Stimulated activated CD4-positive, alpha-beta T cell treated with anti-CD3 and anti-CD28 coated beads, Interleukin-2, amount 100 ng/mL, for 24 hours (primary cell): Measurements from ENCODE around the gene KLHDC2.
A peak's percentile ranks its signal among the peaks of the same experiment; 100 is the strongest.
"Not testable (repeated sequence)": the region's sequence is repeated elsewhere in the genome, so short reads cannot be mapped to it uniquely, and the experiment has no call there.

Source experiments
- DNase-seq, 2 donors: peaks; one replicate each; pipeline ENCODE4 v3.0.0-alpha.2; 2020

KLHDC2 gene, protein sequence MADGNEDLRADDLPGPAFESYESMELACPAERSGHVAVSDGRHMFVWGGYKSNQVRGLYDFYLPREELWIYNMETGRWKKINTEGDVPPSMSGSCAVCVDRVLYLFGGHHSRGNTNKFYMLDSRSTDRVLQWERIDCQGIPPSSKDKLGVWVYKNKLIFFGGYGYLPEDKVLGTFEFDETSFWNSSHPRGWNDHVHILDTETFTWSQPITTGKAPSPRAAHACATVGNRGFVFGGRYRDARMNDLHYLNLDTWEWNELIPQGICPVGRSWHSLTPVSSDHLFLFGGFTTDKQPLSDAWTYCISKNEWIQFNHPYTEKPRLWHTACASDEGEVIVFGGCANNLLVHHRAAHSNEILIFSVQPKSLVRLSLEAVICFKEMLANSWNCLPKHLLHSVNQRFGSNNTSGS

DNA sequence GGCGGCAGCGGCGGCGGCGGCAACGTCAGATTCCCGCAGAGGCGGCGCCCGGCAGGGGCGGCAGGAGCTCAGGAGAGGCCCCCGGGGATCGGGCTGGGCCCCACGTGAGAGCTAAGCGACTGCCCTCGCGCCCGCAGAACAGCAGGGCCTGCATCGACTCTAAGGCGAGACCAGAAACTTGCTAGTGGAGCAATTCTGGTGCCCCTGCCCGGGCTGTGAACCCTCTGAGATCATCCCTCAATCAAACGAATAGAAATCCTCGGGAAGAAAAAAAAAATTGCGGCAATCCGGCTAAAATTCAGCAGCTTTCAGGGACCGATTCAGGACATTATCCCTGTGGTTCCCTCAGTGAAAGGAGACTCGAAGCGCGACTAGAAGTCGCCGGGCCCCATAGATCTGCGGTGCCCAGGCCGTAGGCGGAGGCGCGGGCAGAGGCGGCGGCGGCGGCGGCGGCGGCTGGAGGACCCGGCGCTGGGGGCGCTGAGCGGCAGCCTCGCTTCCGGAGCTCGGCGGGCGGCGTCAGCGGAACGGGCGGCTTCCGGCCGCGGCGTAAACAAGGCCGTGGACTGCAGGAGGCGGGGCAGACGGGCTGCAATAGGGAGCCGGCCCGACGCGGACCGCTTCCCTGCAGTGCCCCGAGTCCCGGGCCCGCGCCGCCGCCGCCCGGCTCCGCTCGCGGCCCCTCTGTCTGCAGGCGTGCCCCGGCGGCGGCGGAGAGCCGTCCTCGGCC is at the start of gene KLHDC2:
Gene KLHDC2 (plus strand): TSS at position 583 of the 730 bp plus-strand sequence. CDS start 316 bp downstream, outside the sequence.
- DNase-seq, result peak; percentile 87 to 91

DNA sequence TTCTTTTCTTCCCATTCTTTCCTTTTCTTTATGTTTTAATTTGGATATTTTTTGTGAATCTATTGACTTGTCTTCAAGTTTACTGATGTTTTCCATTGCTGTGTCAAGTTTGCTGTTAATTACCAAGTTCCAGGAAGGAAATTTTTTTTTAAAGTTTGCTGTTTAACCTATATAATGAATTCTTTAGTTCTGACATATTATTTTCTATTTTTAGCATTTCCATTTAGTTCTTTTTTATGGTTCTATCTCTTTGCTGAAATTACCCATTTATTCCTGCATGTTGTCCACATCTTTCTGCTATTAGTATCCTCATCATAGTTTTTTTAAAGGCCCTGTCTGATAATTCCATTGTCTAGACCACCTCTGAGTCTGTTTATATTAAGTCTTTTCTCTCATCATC is 47.2 kb upstream of the KLHDC2 start:
- DNase-seq, result no peak

DNA sequence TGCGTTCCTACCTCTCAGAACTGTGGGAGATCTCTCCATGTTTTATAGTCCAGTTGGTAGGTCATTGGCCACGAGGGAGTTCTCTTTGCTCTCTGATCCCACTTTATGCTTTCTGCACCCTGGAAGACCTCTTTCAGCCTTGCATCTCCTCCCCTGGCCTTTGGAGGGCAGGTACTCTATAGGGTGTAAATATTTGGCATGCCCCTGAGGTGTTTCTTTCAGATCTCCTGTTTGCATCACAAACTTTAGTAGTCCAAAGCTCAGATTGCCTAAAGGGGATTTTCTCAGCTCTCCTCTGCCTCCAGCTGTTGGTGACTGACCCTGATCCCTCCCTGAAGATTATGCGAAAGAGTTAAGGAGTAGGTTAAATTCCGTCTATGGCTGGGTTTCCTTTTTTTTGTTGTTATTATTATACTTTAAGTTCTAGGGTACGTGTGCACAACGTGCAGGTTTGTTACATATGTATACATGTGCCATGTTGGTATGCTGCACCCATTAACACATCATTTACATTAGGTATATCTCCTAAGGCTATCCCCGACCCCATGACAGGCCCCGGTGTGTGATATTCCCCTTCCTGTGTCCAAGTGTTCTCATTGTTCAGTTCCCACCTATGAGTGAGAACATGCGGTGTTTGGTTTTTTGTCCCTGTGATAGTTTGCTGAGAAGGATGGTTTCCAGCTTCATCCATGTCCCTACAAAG is 46.1 kb upstream of the KLHDC2 start:
- not testable (repeated sequence) for DNase-seq

DNA sequence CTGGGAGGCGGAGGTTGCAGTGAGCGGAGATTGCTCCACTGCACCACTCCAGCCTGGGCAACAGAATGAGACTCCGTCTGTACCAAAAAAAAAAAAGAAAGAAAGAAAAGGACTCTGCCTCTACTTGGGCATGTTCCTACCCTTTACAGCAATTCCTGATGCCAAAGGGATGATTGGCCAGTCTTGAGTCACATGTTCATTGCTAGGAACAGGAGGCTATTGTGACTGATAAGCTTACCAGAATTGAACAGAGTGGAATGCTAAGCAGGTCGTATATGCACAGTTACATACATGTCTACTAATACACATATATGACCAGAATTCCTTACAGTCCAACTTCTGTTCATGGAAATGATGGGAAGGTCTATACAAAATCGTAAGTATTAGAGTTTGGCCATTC is 40.8 kb upstream of the KLHDC2 start:
- no peak for DNase-seq

DNA sequence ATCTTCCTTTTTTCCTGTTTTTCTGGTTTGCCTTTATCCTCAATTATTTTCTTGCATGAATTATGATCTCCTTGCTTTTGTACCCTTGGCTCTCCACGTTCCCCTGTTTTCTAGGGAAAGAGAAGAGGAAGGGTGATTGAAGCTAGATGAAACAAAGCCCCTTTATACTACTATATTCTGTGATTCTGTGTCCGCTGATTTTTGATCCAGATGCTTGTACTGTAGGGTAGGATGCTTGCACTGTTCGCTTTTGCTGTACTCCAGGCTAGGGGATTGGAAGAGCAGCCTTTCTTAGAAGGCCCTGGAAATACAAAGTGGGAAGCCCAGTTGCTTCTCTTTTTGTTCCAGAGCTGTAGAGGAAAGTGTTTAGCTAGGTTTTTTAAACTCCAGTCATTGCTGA is 35.1 kb upstream of the KLHDC2 start:
- DNase-seq, result no peak

DNA sequence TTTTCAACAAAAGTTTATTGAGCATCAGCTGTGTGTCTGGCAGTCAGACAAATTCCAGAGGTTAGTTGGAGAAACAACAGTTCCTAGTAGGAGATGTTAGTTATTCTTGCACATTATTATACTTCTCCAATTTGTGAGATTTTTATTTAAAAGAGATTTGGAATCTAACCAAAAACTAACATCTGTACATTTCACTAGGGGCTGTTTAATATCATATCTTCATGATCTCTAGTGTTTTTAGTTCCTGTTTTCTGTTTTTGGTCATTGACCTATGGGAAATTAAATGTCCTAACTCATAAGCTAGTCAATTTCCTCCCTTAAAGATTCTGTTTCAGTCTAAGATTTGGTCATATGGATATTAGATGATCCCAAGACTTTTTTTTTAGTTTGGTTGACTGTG is 34.1 kb upstream of the KLHDC2 start:
- DNase-seq, result no peak

DNA sequence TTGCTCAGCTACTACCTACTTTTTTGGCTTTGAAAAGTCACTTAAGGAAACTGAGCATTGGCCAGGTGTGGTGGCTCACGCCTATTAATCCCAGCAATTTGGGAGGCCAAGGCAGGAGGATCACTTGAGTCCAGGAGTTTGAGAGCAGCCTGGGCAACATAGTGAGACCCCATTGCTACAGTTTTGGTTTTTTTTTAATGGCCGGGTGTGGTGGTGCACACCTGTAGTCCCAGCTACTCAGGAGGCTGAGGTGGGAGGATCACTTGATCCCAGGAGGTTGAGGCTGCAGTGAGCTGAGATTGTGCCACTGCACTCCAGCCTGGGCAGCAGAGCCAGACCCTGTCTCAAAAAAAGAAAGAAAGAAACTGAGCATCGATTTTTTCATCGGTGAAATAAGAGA is 32.3 kb upstream of the KLHDC2 start:
- DNase-seq, result not testable (repeated sequence)

DNA sequence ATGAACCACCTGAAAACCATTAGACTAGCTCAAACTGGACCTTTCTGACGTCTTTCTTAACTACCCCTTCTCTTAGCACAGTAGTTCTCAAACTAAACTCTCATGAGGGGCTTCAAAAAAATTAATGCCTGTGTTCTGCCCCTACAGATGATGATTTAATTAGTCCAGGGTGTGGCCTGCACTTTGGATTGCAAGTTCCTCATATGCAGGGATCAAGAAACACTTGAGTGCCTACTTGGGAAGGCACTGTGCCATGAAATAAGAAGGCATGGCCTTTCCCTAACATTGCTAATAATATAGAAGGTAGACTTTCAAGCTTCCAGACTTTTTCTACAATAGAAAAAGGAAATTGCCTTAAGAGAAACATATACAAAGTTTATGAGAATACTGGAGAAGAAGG is 22.8 kb upstream of the KLHDC2 start:
- DNase-seq, result no peak

DNA sequence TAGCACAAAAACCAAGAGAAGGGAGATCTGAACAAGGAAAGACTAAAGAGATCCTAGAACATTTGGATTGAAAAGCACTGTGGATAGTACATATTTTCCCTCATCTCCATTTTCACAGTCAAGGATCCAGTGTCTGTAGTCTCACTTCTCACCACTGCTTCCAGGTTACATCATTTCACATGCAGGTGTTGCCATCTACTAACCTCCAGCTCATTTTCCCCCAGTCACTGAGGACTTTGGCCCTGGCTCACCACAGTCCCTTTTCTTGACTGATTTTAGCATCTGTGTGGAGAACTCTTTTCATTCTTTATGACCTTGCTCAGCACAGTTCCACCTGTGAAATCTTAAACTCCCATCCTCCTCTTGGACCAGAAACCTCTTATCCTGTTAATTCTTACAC is 21.5 kb upstream of the KLHDC2 start:
- DNase-seq, result not testable (repeated sequence)

DNA sequence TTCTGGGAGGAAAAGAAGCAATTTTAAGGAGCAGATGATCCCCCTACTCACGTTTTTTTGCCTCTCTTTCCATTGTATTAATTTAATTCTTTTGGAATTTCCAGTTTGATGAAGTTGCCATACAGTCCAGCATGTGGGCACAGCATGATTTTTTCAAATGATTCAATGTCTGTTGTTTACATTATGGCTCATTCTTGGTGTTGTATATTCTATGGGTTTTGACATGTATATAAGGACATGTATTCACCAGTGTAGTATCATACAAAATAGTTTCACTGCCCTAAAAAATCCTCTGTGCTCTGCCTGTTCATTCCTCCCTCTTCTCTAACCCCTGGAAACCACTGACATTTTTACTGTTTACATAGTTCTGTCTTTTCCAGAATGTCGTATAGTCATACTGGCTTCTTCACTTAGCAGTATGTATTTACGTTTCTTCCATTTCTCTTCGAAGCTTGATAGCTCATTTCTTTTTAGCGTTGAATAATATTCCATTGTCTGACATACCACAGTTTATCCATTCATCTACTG is 13.3 kb upstream of the KLHDC2 start:
- DNase-seq, result no peak

DNA sequence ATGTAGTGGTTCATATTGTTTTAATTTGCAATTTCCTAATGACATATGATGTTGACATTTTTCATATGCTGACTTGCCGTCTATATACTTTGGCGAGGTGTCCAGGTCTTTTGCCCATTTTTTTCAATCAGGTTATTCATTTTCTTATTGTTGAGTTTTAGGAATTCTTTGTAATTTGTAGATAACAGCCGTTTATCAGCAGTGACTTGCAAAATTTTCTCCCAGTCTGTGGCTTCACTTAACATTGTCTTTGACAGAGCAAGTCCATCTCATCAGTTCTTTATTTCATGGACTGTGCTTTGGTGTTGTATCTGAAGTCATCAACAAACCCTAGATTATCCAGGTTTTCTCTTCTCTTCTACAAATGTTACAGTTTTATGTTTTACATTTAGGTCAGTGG is 12.6 kb upstream of the KLHDC2 start:
- no peak for DNase-seq

DNA sequence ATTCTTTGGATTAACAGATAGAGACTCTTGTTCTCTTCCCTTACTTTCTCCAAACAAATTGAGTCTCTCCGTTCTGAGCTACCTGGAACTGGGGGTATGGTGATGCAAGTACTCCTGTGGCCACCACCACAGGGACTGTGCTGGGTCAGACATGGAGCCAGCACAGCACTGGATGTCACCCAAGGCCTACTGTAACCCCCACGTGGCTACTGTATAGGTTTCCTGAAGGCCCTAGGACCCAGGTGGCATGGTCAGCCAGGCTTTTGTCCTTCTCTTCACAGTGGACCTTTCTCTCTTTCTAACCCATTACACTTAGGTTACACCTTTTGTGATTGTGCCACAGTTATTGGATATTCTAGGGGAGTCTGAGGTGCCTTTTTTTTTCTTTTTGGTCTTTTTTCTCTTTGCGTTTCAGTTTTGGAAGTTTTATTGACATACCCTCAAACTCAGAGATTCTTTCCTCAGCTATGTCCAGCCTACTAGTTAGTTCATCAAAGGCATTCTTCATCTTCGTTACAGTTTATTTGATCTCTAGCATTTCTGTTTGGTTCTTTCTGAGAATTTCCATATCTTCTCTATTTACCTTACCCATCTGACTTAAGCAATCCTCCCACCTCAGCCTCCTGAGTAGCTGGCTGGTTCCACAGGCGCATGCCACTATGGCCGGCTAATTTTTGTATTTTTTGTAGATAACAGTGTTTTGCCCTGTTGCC is 6.0 kb upstream of the KLHDC2 start:
- no peak for DNase-seq

DNA sequence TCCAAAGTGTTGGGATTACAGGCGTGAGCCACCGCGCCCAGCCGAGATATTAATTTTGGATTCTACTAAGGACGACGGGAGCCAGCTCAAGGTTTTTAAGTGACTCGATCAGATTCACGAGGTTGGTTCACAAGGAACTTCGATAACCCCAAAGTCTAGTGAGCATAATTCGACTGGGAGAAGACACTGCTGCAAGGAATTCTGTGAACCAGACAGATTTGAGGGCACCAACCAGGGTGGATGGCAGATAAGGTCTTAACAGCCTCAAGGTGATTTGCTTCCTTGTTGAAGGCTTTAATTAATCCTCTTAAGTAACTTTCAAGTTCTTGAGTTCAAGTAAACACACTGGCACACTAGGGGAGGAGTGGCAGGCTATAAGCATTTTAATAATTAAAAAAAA is 1.1 kb upstream of the KLHDC2 start:
- DNase-seq, result no peak

DNA sequence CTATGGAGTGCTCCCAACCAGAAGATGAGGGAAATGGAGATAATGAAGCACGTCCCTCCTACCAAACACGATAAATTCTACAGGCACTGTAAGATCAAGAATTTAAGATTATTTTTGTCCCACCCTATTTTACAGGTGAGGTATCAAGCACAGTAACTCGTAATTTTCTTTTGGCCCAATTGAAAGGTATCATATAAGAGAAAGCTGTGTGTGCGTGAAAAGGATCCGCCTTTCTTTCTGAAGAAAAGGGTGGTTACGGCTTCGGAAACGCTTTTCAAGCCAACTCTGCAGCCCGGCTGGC is 733 bp upstream of the KLHDC2 start:
- no peak for DNase-seq

DNA sequence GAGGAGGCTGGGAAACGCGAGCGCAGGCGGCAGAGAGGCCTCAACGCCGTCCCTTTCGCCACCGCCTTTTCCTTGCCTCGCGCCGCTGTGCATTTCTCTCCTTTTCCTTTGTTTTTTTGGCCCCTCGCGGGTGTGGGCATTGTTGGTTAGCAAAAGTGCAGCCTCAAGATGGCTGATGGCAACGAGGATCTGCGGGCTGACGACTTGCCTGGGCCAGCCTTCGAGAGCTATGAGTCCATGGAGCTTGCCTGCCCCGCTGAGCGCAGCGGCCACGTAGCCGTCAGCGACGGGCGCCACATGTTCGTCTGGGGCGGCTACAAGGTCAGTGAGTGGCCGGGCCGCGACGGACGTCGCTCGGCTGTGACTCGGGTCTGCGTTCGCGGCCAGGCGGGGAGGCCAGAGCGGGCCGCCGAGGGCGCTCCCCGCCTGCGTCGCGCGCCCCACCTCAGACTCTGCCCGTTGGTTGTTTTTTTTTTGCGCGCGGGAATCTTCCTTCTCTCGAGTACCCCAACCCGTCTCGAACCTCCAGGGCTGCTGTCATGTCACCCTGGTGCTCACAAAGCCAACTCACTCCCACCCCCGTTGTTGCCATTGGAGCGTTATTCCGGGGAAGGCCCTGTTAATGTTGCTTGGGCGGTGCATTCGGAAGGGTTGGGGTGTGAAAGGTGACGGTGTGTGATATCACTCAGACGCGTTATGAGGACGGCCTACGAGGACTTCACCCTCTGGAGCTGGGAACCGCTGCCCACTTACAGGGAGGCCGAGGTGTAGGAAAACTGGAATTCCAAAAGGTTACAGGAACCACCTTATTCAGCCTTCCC is 558 bp downstream of the KLHDC2 start:
- DNase-seq, result peak; percentile 75 to 82

DNA sequence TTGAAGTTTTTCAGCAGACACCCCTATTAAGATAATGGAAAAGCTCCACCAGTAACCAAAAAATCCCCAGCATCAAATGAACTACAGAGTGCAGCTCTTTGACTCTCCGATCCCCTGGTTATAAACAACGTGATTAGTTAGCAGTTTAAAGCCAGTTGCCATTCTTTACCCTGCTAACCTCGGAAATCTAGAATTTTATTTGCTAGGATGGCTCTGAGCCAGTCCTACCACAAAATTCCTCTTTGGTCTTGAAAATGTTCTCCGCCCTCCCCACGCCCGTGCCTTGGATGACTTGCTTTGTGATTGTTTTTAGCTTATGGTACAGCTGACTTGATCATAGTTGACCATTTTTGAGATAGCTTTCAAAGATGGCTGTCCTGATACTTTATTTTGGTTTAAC is 1.2 kb downstream of the KLHDC2 start:
- no peak for DNase-seq

DNA sequence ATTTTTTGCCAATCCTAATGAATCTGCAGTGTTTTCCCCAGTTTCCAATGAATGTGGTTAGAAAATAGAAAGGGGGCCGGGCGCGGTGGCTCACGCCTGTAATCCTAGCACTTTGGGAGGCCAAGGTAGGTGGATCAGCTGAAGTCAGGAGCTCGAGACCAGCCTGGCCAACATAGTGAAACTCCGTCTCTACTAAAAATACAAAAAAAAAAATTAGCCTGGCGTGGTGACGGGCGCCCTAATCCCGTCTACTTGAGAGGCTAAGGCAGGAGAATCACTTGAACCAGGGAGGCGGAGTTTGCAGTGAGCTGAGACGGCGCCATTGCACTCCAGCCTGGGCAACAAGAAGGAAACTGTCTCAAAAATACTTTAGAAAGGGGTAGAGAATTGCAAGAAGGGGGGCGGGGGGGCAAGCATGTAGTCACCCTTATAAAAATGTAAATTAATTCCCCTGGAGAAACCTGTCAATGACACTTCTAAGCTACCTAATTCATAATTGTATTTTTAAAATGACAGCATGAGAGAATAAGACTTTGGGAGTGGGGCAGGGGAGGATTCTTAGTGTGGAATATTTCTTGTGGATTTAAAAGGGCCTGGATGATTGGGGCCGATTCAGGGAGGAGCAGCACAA is 1.7 kb downstream of the KLHDC2 start:
- no peak for DNase-seq

DNA sequence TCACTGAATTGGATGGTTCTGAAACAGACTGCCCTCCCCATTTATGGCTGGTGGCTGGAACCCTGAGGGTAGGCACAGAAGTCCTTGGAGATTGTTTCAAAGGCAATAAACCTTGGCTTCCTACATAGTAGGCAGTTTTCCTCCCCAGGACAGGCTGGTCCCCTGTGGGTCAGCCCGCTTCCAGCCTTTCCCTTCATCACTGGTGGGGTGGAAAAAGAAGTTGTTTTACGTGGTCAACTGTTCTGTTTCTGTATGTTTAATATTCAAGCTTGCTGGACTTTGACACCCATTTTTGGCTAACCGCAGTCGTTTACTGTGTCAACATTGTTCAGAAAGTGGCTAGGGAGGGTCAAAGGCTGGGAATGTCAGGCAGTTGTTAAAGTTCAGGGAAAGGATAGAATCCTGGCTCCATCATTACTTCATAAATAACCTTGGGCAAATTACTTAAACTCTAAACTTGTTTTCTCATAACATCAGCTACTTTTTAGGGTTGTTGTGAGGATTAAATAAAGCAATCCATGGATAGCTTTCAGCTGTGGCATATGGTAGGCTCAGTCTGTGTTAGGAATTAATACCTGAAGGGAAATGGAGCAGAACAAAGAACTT is 2.4 kb downstream of the KLHDC2 start:
- DNase-seq, result no peak

DNA sequence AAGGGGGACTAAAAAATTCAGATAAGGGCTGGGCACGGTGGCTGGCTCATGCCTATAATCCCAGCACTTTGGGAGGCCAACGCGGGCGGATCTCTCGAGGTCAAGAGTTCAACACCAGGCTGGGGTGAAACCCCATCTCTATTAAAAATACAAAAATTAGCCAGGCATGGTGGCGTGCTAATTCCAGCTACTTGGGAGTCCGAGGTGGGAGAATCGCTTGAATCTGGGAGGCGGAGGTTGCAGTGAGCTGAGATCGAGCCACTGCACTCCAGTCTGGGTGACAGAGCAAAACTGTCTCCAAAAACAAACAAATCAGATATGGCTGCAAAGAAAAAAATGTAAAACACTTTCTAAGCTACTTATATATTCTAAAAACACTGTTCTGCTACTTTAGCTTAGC is 3.7 kb downstream of the KLHDC2 start:
- DNase-seq, result not testable (repeated sequence)

DNA sequence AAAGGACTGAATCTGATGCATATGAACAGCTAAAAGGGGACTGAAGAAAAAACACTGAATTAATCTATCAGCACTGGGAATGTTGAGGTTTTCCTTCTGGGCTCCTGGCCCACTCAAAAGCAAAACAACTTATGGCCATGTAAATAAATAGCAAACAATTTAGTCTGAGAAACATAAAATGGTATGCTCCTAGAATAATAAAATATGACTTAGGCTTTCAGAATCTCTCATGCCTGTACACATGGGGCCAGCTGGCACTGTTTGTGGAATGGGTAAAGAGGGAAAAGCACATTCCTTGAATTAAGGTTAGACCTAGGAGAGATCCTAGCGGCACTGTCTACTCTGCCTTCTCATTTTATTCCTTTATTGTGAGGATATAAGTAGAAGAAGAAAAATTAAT is 6.2 kb downstream of the KLHDC2 start:
- DNase-seq, result no peak

DNA sequence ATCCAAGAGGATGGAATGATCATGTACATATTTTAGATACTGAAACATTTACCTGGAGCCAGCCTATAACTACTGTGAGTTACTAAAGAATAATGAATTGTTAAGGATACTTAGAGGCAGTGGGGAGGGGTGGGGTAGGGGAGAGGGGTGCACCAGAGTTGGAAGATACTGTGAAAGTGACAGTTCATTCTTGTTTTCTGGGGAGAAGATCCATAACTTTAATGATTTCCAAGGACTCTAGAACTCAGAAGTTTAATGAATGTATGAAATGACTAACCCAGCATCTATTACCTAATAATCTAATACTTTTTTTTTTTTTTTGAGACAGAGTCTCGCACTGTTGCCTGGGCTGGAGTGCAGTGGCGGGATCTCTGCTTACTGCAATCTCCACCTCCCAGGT is 10.5 kb downstream of the KLHDC2 start:
- DNase-seq, result no peak
